Left ventricle myocardium inferior (tissue), 1 donor: Measurements from ENCODE around the gene PIK3R2. TPM values are rescaled to one million over a fixed set of nuclear protein-coding genes. Genes with fewer than 3 reads are reported as not detected.
A peak's percentile ranks its signal among the peaks of the same experiment; 100 is the strongest.

ENCODE experiments used
- DNase-seq: peaks from one replicate; pipeline ENCODE4 v3.0.0-alpha.2; 2020
- H3K27ac ChIP-seq: fragments of 200-600 bp; replicated peaks from 2 replicates; pipeline ENCODE4 v1.8.0; 2021
- H3K27me3 ChIP-seq: fragments of 200-600 bp; 2 replicates; pipeline ENCODE4 v1.8.0; 2021; ENCODE audit warnings: low read depth
- H3K36me3 ChIP-seq: fragments of 200-600 bp; 2 replicates; pipeline ENCODE4 v1.8.0; 2021
- H3K4me1 ChIP-seq: fragments of 200-600 bp; 2 replicates; pipeline ENCODE4 v1.8.0; 2021
- H3K4me3 ChIP-seq: fragments of 200-600 bp; 2 replicates; pipeline ENCODE4 v1.8.0; 2021; ENCODE audit warnings: mild to moderate bottlenecking, moderate library complexity
- H3K9me3 ChIP-seq: fragments of 200-600 bp; replicated peaks from 2 replicates; pipeline ENCODE4 v1.8.0; 2021
- intact Hi-C: fragments of 100-400 bp; cut with micrococcal nuclease; formaldehyde crosslinking; loops from one replicate; pipeline ENCODE4 v1.11.0; 2022
- total RNA-seq: library from RNA; stranded (reverse); fragmentation: NEBNext Ultra II Directional; extraction: Animal tissue kit (Norgen Biotek cat#: 25700); gene quantifications from one replicate; pipeline ENCODE4 v1.2.1, GENCODE V29; 2021
- TF ChIP-seq, protein P1 (sequence below): fragments of 200-600 bp; IDR thresholded peaks from 2 replicates; pipeline ENCODE4 v1.8.0; 2021; ENCODE audit warnings: antibody characterized with exemption, mild to moderate bottlenecking, borderline replicate concordance
- donor health status: DM: no; HTN: yes; CAD: no; lungs with severe emphysema.

Gene PIK3R2
- total RNA-seq, 1 donor from 2014 or later = 28.0 TPM

DNA sequence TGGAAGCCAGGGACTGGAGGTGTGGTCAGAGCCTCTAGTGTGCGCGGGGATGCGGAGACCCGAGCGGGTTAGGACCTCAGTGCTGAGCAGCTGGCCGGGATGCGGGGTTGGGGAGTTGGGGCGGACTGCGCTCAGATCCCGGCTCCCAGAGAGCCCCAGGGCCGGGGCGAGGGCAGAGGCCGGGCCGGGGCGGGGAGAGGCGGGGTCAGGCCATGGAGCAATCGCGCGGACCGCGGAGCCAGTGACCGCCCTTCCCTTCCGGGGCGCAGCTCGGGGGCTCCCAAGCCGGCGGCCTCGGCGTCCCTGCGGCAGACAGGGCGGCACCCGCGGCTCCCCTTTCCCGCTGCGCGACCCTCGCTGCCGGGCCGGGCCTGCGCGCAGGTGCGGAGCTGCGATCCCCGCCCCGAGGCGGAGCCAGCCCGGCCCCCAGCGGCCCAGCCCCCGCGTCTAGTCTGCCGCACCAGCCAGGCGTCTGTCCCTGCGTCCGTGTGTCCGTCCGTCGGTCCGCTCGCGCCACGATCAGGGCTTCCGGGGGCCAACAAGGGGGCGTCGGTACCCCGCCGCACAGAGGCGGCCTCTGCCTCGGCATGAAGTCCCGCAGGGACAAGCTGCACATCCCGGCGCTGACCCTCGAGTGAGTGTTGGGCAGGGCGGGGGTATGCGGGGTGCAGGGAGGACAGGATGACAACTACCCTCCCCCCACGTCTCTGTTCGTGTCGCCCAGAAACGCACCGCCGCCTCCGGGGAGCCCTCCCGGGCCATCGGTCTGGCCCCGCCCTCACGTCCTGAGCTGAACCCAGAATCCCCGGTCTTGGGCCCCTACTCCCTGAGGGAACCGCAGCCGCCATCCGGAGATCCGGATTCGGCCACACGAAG is 43.0 kb upstream of the PIK3R2 start:
- TF ChIP-seq, protein P1, sequence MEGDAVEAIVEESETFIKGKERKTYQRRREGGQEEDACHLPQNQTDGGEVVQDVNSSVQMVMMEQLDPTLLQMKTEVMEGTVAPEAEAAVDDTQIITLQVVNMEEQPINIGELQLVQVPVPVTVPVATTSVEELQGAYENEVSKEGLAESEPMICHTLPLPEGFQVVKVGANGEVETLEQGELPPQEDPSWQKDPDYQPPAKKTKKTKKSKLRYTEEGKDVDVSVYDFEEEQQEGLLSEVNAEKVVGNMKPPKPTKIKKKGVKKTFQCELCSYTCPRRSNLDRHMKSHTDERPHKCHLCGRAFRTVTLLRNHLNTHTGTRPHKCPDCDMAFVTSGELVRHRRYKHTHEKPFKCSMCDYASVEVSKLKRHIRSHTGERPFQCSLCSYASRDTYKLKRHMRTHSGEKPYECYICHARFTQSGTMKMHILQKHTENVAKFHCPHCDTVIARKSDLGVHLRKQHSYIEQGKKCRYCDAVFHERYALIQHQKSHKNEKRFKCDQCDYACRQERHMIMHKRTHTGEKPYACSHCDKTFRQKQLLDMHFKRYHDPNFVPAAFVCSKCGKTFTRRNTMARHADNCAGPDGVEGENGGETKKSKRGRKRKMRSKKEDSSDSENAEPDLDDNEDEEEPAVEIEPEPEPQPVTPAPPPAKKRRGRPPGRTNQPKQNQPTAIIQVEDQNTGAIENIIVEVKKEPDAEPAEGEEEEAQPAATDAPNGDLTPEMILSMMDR = no peak
- Histone ChIP-seq H3K9me3 (no peaks in the 10 kb centered on the region), H3K27ac (peak overlapping the region; percentile 72), H3K27me3 (peaks cover 44% of the 10 kb centered on the region), H3K4me3 (peak overlapping the region; percentile 79), H3K4me1 (peaks cover 18% of the 10 kb centered on the region), H3K36me3 (no peaks in the 10 kb centered on the region)
- intact Hi-C loops = loop anchor here (10.0 kb wide), 1 partner anchor 145 kb away; a partner anchor contains a TSS
- peak; percentile 66 for DNase-seq

DNA sequence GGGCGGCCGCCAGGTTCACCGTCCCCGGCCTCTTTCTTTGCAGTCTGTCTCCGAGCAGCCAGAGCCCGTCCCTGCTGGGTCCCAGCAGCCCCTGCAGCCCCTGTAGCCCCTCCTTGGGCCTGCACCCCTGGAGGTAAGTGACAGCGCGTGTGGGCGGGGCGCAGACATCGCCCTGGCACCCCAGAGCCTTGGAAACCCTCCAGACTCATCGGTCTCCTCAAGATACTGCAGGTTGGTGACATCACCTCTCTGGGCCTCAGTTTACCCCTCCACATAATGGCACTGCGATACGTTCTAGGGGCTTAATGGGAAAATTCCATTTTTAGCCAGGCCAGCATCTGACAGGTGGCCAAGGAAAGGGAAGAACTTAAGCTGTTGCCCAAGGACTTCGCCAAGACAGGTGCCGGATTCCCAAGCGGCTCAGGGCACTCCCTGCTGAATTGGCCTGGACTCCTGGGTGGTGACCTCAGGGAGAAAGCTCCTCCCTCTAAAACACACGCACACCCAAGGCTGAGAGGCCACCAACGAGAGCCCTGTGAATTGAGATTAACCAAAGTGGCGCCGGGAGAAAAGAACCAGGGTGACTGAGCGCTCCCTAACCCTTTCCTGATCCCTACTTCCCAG is 42.2 kb upstream of the PIK3R2 start:
- DNase-seq = no peak
- Histone ChIP-seq H3K4me1 (peaks cover 18% of the 10 kb centered on the region), H3K4me3 (peak overlapping the region; percentile 79), H3K36me3 (no peaks in the 10 kb centered on the region), H3K27ac (peak overlapping the region; percentile 72), H3K9me3 (no peaks in the 10 kb centered on the region), H3K27me3 (peaks cover 41% of the 10 kb centered on the region)
- TF ChIP-seq, protein P1 = no peak
- intact Hi-C loops = loop anchor here (10.0 kb wide), 1 partner anchor 144 kb away; a partner anchor contains a TSS

DNA sequence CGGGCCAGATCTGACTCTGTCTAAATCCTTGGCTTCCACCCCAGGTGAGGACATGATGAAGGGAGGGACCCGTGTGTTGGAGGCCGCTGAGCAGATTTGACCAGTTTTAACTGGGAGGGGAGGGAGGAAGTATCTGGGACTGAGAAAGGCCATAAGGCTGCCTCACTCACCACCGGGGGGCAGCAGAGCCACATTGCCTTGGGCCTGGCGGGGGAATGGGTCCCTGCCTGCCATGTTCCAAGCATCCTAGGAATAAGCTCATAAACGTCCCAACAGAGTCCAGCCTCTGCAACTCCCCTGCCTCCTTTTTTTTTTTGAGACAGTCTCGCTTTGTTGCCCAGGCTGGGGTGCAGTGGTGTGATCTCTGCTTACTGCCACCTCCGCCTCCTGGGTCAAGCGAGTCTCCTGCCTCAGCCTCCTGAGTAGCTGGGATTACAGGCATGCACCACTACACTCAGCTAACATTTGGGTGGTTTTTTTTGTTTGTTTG is 39.9 kb upstream of the PIK3R2 start:
- DNase-seq = peak; percentile 87
- TF ChIP-seq, protein P1 = peak; percentile 93
- Histone ChIP-seq H3K27me3 (peaks cover 24% of the 10 kb centered on the region), H3K9me3 (no peaks in the 10 kb centered on the region), H3K36me3 (no peaks in the 10 kb centered on the region), H3K4me1 (peaks cover 28% of the 10 kb centered on the region), H3K27ac (no peak overlapping the region), H3K4me3 (no peak overlapping the region)
- intact Hi-C loops = loop anchor here (10.0 kb wide), 1 partner anchor 142 kb away; a partner anchor contains a TSS

DNA sequence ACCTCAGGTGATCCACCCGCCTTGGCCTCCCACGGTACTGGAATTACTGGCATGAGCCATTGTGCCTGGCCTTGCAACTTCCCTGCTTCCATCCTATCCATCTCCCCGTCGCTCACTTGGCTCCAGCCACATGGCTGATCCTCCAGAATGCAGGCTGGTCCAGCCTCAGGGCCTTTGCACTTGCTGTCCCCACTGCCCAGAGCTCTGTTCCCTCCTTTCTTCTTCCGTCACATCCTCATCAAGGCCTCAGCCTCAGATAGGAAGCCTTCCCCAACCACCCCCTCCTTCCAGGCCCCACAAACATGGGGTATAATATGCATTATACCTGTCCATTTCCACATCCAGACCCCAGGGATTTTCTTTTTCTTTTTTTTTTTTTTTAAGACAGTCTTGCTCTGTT is 39.1 kb upstream of the PIK3R2 start:
- intact Hi-C loops = loop anchor here (10.0 kb wide), 1 partner anchor 141 kb away; a partner anchor contains a TSS

DNA sequence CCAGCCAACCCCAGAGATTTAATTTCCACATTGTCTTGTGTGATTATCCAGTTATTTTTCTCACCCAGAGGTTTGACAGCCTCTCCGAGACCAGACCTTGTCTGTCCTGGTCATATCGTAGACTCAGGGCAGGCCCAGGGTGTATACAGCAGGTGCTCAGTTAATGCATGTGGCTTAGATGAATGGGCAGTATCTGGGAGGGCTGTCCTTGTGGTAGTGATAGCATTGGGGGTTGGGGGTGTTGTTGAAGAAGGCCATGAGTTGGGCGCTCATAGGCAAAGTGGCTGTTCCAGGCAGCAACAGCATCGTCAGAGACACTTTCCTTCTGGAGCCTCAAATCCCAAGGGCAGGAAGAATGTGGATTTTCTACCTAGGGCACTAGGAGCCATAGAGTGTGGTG is 38.5 kb upstream of the PIK3R2 start:
- TF ChIP-seq, protein P1 = no peak
- H3K9me3 ChIP-seq = no peaks in the 10 kb centered on the region
- H3K27ac ChIP-seq = no peak overlapping the region
- H3K4me3 ChIP-seq = no peak overlapping the region
- peaks cover 22% of the 10 kb centered on the region for H3K27me3 ChIP-seq
- no peak for DNase-seq
- no peaks in the 10 kb centered on the region for H3K36me3 ChIP-seq
- intact Hi-C loops = loop anchor here (10.0 kb wide), 1 partner anchor 140 kb away; a partner anchor contains a TSS
- peaks cover 39% of the 10 kb centered on the region for H3K4me1 ChIP-seq

More for the DNA sequence above, 39.1 kb upstream of the PIK3R2 start:
- DNase-seq = no peak
- Histone ChIP-seq H3K27me3 (peaks cover 24% of the 10 kb centered on the region), H3K4me1 (peaks cover 36% of the 10 kb centered on the region), H3K36me3 (no peaks in the 10 kb centered on the region), H3K27ac (no peak overlapping the region), H3K4me3 (no peak overlapping the region), H3K9me3 (no peaks in the 10 kb centered on the region)
- TF ChIP-seq, protein P1 = no peak
